ENCODE results near the gene FMN2. TPM values are rescaled to one million over a fixed set of nuclear protein-coding genes. Genes with fewer than 3 reads are reported as not detected.

FMN2 gene
- polyA plus RNA-seq (ENCODE audit: insufficient read length in 4 of 4): 1 to 10 TPM; 5.7 to 9.5 (median 8.1) TPM

- DNase-seq (ENCODE audit: low read depth in 4 of 4, low spot score in 3 of 4): peak in 1 of 4 donors; percentile 14
Observed at GRCh38 chr1:240091614-240092300, at the start of gene FMN2. Gene FMN2, plus strand, starts transcription at chr1:240091883. Its CDS starts 227 bp downstream, at chr1:240092110.

GRCh38 chr1:240044620-240045019 lies 47.1 kb upstream of the FMN2 start:
- no peak for DNase-seq (ENCODE audit: low read depth in 4 of 4, low spot score in 3 of 4)

- DNase-seq (ENCODE audit: low read depth in 4 of 4, low spot score in 3 of 4): no peak
Observed at GRCh38 chr1:240046000-240046399, 45.7 kb upstream of the FMN2 start.

GRCh38 chr1:240054109-240054701 lies 37.5 kb upstream of the FMN2 start:
- DNase-seq (ENCODE audit: low read depth in 4 of 4, low spot score in 3 of 4): no peak

DNA sequence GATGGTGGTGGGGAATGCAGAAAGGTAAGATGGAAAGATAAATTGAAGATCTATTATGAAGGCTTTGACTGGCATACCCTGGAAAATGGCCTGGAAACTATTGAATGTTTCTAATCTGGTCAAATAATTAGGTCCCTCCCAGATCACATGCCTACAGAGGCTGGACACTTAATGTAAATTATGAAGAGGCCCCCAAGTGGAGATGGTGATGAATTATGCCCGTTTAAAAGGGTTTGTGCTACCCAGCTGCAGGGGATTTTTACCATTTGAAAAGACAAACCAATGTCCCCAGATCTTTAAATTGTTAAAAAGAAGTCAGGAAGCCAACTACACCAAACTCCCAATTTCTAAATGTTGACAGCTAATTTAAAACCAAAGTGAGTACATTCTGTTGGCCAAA lies 35.7 kb upstream of the FMN2 start:
- DNase-seq (ENCODE audit: low read depth in 4 of 4, low spot score in 3 of 4): no peak

GRCh38 chr1:240056350-240056749 lies 35.3 kb upstream of the FMN2 start:
- no peak for DNase-seq (ENCODE audit: low read depth in 4 of 4, low spot score in 3 of 4)

GRCh38 chr1:240058049-240058448 lies 33.6 kb upstream of the FMN2 start:
- DNase-seq (ENCODE audit: low read depth in 4 of 4, low spot score in 3 of 4): no peak

DNA sequence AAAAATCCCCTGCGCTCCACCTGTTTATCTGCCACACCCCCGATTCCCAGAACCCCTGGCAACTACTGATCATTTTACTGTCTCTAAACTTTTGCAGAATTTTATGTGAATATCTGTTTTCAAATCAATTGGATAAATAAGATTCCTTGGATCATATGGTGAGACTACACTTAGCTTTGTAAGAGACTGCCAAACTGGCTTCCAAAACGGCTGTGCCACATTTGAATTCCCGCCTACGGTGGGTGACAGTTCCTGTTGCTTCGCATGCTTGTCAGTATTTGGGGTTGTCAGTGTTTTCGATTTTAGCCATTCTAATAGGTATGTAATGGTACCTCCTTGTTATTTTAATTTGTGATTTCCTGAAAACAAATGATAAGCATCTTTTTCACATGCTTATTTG lies 22.7 kb upstream of the FMN2 start:
- DNase-seq (ENCODE audit: low read depth in 4 of 4, low spot score in 3 of 4): no peak

DNA sequence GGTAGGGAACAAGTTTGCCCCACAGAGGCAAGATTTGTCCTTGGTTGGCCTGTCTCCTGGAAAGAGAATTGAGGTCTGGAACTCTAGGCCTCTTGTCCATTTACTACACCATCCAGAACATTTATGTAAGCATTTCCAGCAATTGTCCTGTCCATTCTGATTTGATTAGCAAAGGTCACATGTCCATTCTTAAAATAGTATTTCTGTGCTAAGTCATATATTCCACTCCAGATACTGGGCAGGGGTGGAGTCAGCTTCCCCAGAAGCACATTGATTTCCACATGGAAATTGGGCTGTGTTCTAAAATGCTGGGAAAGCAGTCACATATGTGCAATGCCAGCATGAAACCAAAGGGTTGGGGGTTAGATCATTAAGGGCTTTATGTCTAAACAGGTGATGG lies 21.5 kb upstream of the FMN2 start:
- no peak for DNase-seq (ENCODE audit: low read depth in 4 of 4, low spot score in 3 of 4)

- no peak for DNase-seq (ENCODE audit: low read depth in 4 of 4, low spot score in 3 of 4)
Observed at GRCh38 chr1:240073097-240073496, 18.6 kb upstream of the FMN2 start.

DNA sequence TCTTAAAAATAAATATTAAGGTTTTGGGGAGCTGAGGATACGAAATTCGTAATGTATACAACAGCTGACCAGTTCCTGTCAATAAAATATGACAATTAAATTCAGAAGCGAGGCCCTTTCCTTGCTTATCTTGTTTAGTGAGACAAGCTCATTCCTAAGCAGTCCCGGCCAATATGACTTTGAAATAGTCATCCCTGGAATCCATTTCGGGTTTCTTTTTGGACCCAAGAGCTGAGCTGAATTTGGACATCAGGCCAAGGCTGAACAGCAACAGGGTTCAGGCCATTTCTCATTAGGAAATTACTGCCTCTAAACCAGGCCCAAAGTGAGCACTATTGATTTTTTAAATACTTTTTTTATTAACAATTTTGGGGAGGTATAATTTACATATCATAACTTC lies 17.3 kb upstream of the FMN2 start:
- DNase-seq (ENCODE audit: low read depth in 4 of 4, low spot score in 3 of 4): no peak

DNA sequence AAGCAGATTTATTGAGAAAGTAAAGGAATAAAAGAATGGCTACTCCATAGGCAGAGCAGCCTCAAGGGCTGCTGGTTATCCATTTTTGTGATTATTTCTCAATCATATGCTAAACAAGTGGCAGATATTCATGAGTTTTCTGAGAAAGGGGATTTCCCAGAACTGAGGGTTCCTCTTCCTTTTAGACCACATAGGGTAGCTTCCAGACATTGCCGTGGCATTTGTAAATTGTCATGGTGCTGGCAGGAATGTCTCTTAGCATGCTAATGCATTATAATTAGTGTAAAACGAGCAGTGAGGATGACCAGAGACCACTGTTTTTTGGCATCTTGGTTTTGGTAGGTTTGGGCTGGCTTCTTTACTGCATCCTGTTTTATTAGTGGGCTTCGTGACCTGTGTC lies 16.8 kb upstream of the FMN2 start:
- no peak for DNase-seq (ENCODE audit: low read depth in 4 of 4, low spot score in 3 of 4)

- no peak for DNase-seq (ENCODE audit: low read depth in 4 of 4, low spot score in 3 of 4)
Observed at GRCh38 chr1:240084337-240084736, 7.3 kb upstream of the FMN2 start.

DNA sequence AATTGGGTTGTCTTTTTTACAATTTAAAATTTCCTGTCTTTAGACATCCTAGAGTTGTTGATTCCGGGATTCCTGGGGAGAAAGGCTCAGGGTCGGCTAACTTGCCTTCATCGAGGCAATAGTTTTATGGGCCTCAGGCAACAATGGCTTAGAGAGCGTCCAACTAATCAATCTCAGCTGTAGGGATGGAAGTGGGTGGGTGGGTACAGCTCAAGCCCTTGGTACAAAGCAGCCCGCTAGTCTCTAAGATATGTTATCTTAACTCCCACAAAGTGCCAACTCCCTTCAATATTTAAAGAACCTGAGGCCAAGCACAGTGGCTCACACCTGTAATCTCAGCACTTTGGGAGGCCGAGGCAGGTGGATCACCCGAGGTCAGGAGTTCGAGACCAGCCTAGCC lies 6.9 kb upstream of the FMN2 start:
- DNase-seq (ENCODE audit: low read depth in 4 of 4, low spot score in 3 of 4): no peak

- no peak for DNase-seq (ENCODE audit: low read depth in 4 of 4, low spot score in 3 of 4)
Observed at GRCh38 chr1:240086726-240087125, 5.0 kb upstream of the FMN2 start.

DNA sequence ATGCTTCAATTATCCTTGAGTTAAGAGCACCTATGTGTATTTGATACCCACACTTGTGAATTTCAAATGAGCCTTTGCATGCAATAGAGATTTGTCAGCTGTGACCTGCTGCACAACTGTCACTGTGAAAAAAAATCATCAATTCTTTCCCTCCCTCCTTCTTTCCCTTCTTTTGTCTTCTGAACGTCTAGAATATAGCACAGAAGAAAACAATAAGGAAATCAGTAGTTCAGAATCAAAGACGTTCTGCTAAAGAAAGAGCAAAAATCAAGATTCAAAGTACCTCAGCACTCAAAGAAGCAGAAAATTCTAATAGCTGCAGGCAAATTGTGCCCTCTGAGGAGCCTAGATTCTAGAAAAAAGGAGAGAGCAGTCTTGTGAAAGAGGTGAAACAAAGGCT lies 1.7 kb upstream of the FMN2 start:
- no peak for DNase-seq (ENCODE audit: low read depth in 4 of 4, low spot score in 3 of 4)

GRCh38 chr1:240090957-240091600 lies 604 bp upstream of the FMN2 start:
- DNase-seq (ENCODE audit: low read depth in 4 of 4, low spot score in 3 of 4): no peak

- DNase-seq (ENCODE audit: low read depth in 4 of 4, low spot score in 3 of 4): peak in 1 of 4 donors; percentile 12
Observed at GRCh38 chr1:240092301-240093119, 827 bp downstream of the FMN2 start.

DNA sequence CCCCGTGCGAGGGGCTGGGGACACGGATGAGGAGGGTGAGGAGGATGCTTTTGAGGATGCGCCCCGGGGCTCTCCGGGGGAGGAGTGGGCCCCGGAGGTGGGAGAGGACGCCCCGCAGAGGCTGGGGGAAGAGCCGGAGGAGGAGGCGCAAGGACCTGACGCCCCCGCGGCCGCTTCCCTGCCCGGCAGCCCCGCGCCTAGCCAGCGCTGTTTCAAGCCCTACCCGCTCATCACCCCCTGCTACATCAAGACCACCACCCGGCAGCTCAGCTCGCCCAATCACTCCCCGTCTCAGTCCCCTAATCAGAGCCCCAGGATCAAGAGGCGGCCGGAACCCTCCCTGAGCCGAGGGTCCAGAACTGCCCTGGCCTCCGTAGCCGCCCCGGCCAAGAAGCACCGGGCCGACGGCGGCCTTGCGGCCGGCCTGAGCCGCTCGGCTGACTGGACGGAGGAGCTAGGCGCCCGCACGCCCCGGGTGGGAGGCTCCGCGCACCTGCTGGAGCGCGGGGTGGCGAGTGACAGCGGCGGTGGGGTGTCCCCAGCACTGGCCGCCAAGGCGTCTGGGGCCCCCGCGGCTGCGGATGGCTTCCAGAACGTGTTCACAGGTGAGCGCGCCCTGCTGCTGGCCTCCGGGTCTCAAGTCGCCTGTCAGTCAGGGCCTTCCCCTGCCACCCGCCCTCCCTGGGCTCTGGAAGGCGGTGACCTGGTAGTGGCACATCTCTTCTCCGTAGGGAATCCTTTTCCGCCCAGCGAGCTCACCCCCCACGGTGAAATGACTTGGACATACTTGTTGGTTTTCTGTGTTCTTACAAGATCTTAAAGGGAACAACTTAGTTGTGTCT lies 1.7 kb downstream of the FMN2 start:
- DNase-seq (ENCODE audit: low read depth in 4 of 4, low spot score in 3 of 4): no peak

GRCh38 chr1:240094041-240094722 lies 2.5 kb downstream of the FMN2 start:
- DNase-seq (ENCODE audit: low read depth in 4 of 4, low spot score in 3 of 4): no peak

Measured in left renal pelvis (tissue), 4 donors.